H1 (cell line): Measurements from ENCODE around the gene TDRD12. TPM values are rescaled to one million over a fixed set of nuclear protein-coding genes. Genes with fewer than 3 reads are reported as not detected.

Source experiments
- SRF ChIP-seq: IDR thresholded peaks from 2 replicates; pipeline ENCODE4 v1.6.1; 2011; ENCODE audit warnings: mild to moderate bottlenecking, low read depth, low read length, moderate library complexity
- polyA plus RNA-seq, 7 experiments: library from polyadenylated mRNA; depleted of rRNA in 3 of 7; stranded (reverse) in 5 of 7; unstranded in 2 of 7; fragments of >200 nt in 5 of 7; fragments of 200-250 nt in 2 of 7; gene quantifications; 1 replicate in 5 of 7; 2 replicates in 1 of 7; 4 replicates in 1 of 7; pipeline versions ENCODE4 v1.2.1 to v1.2.3, GENCODE V29; 2011 to 2013; ENCODE audit warnings: missing spikeins in 2 of 7, mixed read lengths in 2 of 7
- total RNA-seq: library from RNA; stranded (reverse); fragmentation: NEBNext Ultra II Directional; extraction: Animal tissue kit (Norgen Biotek cat#: 25700); gene quantifications from 2 replicates; pipeline ENCODE4 v1.2.1, GENCODE V29; 2021

TDRD12 gene
- total and polyA plus RNA-seq, 2 of the 8 experiments (the other 6 are each of a cell fraction or from before 2014, with no cell fraction given): 0.39 to 0.88 TPM

DNA sequence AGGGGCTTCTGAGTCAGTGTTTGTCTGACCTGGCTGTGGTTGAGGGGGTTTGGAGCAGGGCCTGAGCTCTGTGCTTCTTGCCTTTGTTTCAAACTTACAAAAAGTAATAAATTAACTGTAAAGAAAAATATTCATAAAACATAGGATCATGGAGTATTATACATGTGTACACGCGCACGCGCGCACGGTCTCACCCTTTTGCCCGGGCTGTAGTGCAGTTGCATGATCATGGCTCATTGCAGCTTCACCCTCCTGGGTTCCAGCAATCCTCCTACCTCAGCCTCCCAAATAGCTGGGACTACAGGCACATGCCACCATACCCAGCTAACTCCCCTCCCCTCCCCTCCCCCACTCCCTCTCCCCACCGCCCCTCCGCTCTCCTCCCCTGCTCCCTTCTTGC lies 23.5 kb downstream of the TDRD12 start (continued):
- no peak for TF ChIP-seq SRF
